Esophagus squamous epithelium (tissue), 4 donors: ENCODE data around the gene PPP1R7.

ENCODE experiments used
- CTCF ChIP-seq, 6 experiments: fragments of 450-650 bp in 4 of 6; fragments of 200-600 bp in 2 of 6; sonication (generic) in 2 of 6; IDR thresholded peaks; one replicate each; pipeline ENCODE4 v1.5.1; 2016 to 2019; ENCODE audit warnings: antibody characterized with exemption in 6 of 6, mild to moderate bottlenecking in 4 of 6, moderate library complexity in 4 of 6
- POLR2A ChIP-seq, 4 donors: fragments of 450-650 bp; IDR thresholded peaks; one replicate each; pipeline ENCODE4 v1.6.1; 2017; ENCODE audit warnings: antibody characterized with exemption in 4 of 4, mild to moderate bottlenecking in 4 of 4, moderate library complexity in 3 of 4

GRCh38 chr2:241105641-241106040 lies 44.6 kb upstream of the PPP1R7 start:
- TF ChIP-seq CTCF (IDR thresholded peaks at IDR 0.05) = no peak
- no peak for TF ChIP-seq POLR2A (IDR thresholded peaks at IDR 0.05)
